Peyer's patch (tissue), 4 donors: Measurements from ENCODE around the gene PTGR1.

Experiments used
- CTCF ChIP-seq, 6 experiments: fragments of 450-650 bp in 4 of 6; fragments of 200-600 bp in 2 of 6; sonication (generic) in 1 of 6; IDR thresholded peaks; one replicate each; pipeline ENCODE4 v1.5.1; 2017 to 2019; ENCODE audit warnings: antibody characterized with exemption in 6 of 6, mild to moderate bottlenecking in 3 of 6, moderate library complexity in 1 of 6
- POLR2A ChIP-seq, 2 donors: fragments of 450-650 bp; IDR thresholded peaks; one replicate each; pipeline ENCODE4 v1.5.1; 2017; ENCODE audit warnings: antibody characterized with exemption in 2 of 2, mild to moderate bottlenecking in 2 of 2, moderate library complexity in 2 of 2

GRCh38 chr9:111514967-111515366 is 84.5 kb downstream of the PTGR1 start:
- no peak for TF ChIP-seq CTCF (IDR thresholded peaks at IDR 0.05)
- no peak for TF ChIP-seq POLR2A (IDR thresholded peaks at IDR 0.05)
